RWPE1 (cell line): ENCODE results near the gene ACCSL.

Source experiments
- CTCF ChIA-PET: fragments of 350-600 bp; sonication (Branson Sonifier 250); formaldehyde crosslinking; extraction: SDS; loops from one replicate; lab custom pipeline; 2021; lab: Yijun Ruan, JAX
- POLR2A ChIA-PET: fragments of 400-600 bp; formaldehyde crosslinking; extraction: SDS; loops from one replicate; lab custom pipeline; 2020; ENCODE audit warnings: antibody characterized with exemption; ENCODE audit not compliant: low non-redundant PET; lab: Yijun Ruan, JAX
- DNase-seq: peaks from one replicate; pipeline ENCODE4 v3.0.0; 2012; ENCODE audit warnings: low spot score
- H3K27ac ChIP-seq: fragments of 450-650 bp; 2 replicates; pipeline ENCODE4 v1.5.1; 2017
- TF ChIP-seq, protein P1 (sequence below): fragments of 450-650 bp; conservative IDR thresholded peaks from 2 replicates; pipeline ENCODE4 v1.5.1; 2017; ENCODE audit warnings: low read depth, mild to moderate bottlenecking

The ACCSL gene

DNA sequence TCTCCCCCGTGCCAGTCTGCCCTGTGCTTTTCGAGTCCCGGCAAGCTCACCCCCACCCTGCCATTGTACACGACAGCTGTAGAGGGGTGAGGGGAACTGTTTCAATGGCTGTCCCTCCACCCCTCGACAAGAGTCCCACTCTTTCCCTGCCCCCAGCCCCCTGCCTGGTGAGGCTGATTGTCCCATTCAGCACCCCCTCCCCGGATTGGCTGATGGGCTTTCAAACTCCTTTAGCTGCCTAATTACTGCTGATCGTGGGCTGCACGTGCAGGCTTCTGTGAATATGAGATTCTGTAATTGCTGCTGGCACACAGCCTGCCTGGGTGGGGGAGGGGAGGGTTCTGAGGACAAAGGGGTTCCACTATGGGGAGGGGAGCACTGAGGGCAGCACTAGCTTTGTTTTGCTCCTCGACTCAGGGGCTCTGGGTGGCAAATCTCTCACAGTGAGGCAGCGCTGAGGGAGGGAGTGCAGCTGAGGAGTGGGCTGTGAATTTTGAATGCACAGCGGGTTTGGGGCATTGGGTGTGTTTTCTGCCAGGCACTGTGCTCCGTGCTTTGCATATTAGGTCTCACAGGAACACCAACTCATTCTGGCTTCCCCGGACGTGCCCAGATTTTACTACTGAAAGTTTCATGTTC, 42.6 kb upstream of the ACCSL start:
- DNase-seq: no peak
- CTCF ChIA-PET: interaction anchor here (0.6 kb wide), 1 partner anchor 28 kb away, joined by 3 read pairs; no protein-coding TSS in a partner anchor
- POLR2A ChIA-PET: no interaction called here
- H3K27ac ChIP-seq: no peak overlapping the region
- TF ChIP-seq, protein P1, sequence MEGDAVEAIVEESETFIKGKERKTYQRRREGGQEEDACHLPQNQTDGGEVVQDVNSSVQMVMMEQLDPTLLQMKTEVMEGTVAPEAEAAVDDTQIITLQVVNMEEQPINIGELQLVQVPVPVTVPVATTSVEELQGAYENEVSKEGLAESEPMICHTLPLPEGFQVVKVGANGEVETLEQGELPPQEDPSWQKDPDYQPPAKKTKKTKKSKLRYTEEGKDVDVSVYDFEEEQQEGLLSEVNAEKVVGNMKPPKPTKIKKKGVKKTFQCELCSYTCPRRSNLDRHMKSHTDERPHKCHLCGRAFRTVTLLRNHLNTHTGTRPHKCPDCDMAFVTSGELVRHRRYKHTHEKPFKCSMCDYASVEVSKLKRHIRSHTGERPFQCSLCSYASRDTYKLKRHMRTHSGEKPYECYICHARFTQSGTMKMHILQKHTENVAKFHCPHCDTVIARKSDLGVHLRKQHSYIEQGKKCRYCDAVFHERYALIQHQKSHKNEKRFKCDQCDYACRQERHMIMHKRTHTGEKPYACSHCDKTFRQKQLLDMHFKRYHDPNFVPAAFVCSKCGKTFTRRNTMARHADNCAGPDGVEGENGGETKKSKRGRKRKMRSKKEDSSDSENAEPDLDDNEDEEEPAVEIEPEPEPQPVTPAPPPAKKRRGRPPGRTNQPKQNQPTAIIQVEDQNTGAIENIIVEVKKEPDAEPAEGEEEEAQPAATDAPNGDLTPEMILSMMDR: no peak

DNA sequence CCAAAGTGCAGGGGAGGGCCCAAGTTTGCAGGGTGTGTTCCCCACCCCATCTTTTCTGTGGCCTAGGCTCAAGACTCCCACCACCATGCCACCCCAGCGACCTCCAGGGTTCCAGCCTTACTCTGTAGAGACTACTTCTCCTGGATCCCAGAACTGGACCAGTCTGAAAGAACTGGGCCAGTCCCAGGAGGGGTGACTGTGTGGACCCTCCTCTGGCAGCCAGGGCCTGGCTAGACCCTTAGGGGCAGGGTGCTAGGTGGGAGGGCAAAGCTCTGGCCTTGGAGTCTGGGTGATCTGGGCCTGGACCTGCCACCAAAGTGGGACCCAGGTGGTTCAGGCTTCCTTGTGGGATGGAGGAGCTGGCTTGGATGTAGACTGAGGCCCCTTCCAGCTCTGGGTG, 41.8 kb upstream of the ACCSL start:
- ChIA-PET POLR2A (no interaction called here), CTCF (interaction anchor here (0.6 to 0.8 kb wide), 3 partner anchors 29 to 171 kb away, joined by 3 to 4 read pairs (median 3); no protein-coding TSS in a partner anchor)
- no peak for DNase-seq
- TF ChIP-seq, protein P1: no peak
- H3K27ac ChIP-seq: no peak overlapping the region

DNA sequence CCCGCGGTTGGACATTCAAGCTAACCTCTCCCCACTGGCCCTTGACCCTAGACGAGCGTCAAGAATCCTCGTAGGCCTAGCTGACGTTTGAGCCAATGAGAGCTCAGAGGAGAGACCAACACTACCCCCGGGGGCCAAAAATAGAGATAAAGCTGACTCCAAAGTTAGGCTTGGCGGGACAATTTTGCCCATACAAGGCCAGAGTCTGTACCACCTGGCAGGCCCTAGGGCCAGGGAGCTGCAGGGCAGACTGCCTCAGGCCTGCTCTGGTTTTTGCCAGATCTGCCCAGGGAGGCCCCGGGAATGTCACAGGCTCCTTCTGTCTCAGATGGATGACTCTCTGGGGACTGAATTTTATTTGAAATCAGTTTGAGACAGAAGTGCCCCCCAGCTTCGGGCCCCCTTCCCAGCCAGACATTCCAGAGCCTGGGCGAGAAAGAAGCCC, 40.8 kb upstream of the ACCSL start:
- TF ChIP-seq, protein P1: no peak
- ChIA-PET CTCF (interaction anchor here (0.7 kb wide), 1 partner anchor 489 kb away, joined by 4 read pairs; no protein-coding TSS in a partner anchor), POLR2A (no interaction called here)
- H3K27ac ChIP-seq: no peak overlapping the region
- no peak for DNase-seq

DNA sequence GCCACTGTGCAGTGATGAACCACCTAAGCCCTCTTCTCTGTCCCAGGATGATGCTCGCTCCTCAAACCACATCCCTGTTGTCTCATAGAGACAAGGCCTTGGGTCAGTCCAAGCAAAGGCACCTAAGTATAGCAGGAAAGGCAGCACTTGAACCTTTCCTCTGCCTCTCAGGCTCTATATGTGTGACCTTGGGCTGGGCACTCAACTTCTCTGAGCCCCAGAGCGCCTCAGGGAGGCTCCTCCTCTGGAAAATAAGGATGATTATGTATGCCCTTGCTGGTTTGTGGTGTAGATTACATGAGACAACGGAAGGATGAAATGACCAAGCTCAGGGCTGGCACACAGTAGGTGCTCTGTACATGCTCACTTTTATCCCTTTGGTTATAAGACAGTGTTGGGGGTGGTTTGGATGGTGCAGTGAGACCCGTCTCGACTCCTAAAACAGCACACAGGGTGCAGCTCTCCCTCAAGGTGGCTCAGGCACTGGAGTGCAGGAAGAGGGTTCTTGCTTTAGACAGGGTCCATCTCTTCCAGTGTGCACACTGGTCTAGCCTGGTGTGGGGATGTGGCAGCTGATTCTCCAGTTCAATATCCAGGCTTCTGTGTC, 40.2 kb upstream of the ACCSL start:
- DNase-seq: no peak
- TF ChIP-seq, protein P1: no peak
- CTCF ChIA-PET: no interaction called here
- POLR2A ChIA-PET: no interaction called here
- H3K27ac ChIP-seq: no peak overlapping the region

DNA sequence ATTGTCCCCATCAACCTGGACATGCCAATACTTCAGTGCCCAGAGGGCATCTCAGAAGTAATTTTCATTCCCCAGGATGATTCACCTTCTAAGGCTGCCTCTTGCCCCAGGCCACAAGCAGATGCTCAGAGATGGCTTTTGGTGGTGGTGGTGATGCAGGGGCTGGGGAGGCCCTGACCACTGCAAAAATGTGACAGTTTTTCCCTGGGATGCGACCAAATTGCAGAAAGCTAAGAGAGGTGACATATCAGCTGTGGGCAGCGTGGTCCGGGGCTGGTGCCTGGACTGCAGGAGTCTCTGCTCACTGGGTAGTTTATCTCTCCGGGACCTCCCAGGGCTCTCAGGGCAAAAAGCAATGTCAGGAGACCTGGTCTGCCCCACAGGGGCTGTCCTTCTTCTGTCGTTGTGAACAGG, 39.7 kb upstream of the ACCSL start:
- H3K27ac ChIP-seq: no peak overlapping the region
- POLR2A ChIA-PET: no interaction called here
- TF ChIP-seq, protein P1: no peak
- DNase-seq: no peak
- CTCF ChIA-PET: no interaction called here

DNA sequence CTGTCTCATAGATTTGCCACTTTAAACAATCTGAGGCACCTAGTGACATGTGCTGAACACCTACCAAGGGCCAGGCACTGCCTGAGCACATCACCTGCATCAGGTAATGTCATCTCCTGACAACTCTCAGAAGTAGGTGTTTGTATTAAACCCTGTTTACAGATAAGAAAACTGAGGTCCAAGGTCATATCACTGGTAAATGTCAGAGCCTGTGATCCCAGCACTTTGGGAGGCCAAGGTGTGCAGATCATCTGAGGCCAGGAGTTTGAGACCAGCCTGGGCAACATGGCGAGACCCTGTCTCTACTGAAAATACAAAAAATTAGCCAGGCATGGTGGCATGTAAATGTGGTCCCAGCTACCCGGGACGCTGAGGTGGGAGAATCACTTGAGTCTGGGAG, 39.1 kb upstream of the ACCSL start:
- no peak overlapping the region for H3K27ac ChIP-seq
- TF ChIP-seq, protein P1: no peak
- CTCF ChIA-PET: no interaction called here
- POLR2A ChIA-PET: no interaction called here
- DNase-seq: no peak
